Esophagus squamous epithelium (tissue), 4 donors: ENCODE results near the gene SMO.

Experiments used
- CTCF ChIP-seq, 6 experiments: fragments of 450-650 bp in 4 of 6; fragments of 200-600 bp in 2 of 6; sonication (generic) in 2 of 6; IDR thresholded peaks; one replicate each; pipeline ENCODE4 v1.5.1; 2016 to 2019; ENCODE audit warnings: antibody characterized with exemption in 6 of 6, mild to moderate bottlenecking in 4 of 6, moderate library complexity in 4 of 6
- POLR2A ChIP-seq, 4 donors: fragments of 450-650 bp; IDR thresholded peaks; one replicate each; pipeline ENCODE4 v1.6.1; 2017; ENCODE audit warnings: antibody characterized with exemption in 4 of 4, mild to moderate bottlenecking in 4 of 4, moderate library complexity in 3 of 4

- TF ChIP-seq CTCF (IDR thresholded peaks at IDR 0.05) (no peak), POLR2A (IDR thresholded peaks at IDR 0.05) (no peak)
These were observed 68.7 kb downstream of the SMO start for GRCh38 chr7:129257168-129257567.
